IPS DF 4.7 (cell line): ENCODE measurements around the gene COG7.
"Not testable (repeated sequence)": the region's sequence is repeated elsewhere in the genome, so short reads cannot be mapped to it uniquely, and the experiment has no call there.

ENCODE experiments used
- DNase-seq: peaks from one replicate; pipeline ENCODE4 v3.0.0-alpha.2; 2013; ENCODE audit warnings: low spot score; ENCODE audit errors: extremely low read depth

COG7 gene

DNA sequence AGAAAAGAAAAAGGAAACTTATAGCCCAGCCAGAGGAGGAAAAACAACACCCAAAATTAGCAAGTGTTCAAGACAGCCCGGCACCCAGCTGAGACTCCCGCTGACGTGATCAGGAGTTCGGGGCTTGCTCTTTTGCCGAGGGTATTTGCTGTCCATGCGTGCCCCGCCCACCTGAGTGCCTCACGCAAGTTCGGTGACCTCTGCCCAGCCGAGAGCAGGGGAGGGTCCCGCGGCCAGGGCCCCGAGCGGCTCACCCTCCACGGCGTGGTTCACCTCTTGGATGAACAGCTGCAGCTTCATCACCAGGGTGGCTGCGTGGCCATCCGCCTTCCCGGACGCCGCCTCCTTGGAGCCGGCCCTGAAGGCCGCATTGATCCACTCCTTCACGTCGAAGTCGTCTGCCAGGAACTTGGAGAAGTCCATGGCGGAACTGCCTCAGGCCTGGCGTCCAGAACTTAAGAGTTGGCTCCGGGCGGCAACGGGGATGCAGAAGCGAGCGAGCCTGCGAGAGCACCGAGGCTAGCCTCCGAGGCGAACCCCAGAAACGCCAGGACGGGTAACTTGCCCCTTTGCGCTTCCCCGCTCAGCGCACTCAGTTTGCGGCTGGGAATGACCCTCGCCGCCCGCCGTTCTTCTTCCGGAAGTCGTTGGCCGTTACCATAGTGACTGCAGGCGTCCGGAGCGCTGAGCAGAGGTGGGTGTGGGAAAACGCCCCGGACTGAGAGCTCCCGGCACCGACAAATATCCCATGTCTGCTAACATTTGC is at the start of gene COG7:
Gene COG7 (minus strand): TSS at position 618 of the 766 bp plus-strand sequence. CDS start 195 bp downstream, at position 423.
- DNase-seq = no peak

- no peak for DNase-seq
Observed at GRCh38 chr16:23502466-23502865, 49.5 kb upstream of the COG7 start.

GRCh38 chr16:23501291-23501690 is 48.3 kb upstream of the COG7 start:
- DNase-seq = no peak

GRCh38 chr16:23500862-23501225 is 47.9 kb upstream of the COG7 start:
- no peak for DNase-seq

- no peak for DNase-seq
Observed at GRCh38 chr16:23500212-23500861, 47.3 kb upstream of the COG7 start.

- DNase-seq = no peak
Observed at GRCh38 chr16:23499801-23500200, 46.8 kb upstream of the COG7 start.

DNA sequence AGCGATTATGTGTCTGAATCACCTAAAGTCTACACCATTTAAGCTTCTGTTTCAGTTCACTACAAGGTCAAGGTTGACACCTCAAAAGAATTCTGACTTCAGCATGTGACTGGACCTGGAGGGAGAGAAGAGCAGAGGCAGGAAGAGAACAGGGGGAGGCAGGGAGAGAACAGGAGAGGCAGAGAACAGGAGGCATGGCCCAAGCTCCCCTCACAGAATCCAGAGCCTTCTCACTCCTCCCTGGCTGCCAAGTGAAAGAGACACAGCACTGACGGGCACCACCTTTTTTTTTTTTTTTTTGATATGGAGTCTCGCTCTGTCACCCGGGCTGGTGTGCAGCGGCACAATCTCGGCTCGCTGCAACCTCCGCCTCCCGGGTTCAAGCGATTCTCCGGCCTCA is 45.9 kb upstream of the COG7 start:
- DNase-seq = no peak

DNA sequence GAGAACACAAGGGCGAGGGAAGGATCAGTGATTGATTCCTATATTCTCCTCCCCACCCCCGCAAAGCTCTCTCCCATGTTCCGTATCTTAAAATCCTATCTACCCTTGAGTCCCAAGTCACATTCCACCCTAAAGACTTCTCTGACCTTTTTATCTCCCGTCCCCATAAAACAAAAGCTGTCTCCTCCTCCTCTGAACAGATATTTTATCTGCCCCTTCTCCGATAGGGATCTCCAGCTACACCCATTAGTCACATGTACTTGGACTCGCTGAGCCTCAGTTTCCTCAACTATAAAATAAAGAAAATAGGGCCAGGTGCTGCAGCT is 44.5 kb upstream of the COG7 start:
- no peak for DNase-seq

DNA sequence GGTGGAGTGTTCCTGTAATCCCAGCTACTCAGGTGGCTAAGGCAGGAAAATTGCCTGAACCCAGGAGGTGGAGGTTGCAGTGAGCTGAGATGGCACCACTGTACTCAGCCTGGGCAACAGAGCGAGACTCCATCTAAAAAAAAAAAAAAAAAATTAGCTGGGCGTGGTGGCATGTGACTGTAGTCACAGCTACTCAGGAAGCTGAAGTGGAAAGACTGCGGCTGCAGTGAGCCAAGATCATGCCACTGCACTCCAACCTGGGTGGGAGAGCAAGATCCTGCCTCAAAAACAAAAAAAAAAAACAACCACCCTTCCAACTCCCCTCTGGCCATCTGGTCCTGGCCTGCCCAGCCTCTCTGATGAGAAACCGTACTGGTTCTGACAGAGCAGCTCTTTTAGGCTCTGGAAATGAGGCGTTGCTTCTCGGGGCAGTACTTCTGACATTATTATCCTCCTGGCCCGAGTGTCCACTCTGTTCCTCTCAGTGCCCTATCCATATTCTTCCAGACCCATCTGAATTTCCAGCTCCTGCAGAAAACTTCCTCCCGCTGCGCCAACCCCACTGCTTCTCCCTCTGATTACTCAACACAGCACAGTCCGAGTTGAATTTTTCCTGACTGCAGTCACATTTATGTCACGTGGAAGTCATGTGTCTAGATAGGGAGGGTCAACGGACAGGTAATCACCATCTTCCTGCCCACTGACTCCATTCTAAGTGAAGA is 44.0 kb upstream of the COG7 start:
- no peak for DNase-seq

GRCh38 chr16:23495671-23496070 is 42.7 kb upstream of the COG7 start:
- no peak for DNase-seq

DNA sequence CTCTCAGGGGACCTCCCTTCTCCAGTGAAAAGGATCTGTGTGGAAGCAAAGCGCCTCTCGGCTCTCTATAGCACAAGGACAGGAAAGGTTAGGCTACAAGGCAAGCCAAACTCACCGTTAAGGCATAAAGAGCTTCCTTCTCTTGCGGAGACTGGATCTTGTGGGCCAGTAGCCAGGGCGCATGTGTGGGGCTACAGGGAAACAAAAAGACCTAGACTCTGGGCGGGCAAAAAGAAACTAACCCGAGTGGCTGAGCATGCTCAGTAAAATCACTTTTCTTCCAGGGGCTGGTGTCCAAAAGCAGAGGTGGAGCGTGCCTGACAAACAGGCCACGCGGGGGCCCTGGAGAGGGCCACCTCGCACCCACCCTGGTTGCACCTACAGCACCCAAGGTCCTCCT is 41.2 kb upstream of the COG7 start:
- DNase-seq = no peak

DNA sequence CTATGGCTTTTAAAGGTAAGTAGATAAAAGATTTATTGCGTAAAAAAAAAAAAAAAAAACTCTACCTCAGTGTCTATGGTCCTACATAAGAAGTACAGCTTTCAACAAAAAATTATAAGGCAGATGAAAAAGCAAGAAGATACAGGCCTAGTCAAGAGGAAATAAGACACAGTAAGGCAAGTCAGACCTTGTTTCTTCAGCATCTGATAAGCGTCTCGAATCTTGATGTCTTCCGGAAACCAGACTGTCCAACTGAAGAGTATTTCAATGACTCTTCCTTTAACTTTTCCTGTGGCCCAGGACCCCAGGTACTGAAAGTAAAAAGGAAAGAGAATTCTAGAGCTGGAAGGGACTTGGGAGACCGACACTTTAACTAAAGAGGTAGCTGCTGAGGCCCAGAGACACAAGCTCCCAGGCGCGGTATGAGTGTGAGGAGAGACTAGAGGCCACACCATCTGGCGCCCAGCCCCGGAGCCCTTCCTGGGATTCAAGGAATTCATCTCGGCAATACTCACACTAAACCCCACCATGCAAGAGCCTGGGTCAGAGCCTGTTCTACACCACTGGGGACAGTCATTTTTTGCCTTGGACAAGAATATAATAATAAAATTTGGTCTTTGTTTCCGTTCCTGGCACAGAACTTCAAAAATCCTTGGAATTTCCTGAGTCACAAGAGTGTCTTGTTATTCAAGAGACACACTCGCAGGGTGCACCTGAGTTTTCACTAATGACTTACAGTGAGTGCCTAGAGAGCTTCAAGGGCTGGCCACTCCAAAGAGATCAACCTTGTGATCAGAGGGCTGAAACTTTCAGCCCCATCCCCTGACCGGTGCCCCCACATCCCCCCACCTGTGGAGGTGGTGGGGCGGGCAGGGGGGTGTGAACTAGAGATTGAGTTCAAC is 38.8 kb upstream of the COG7 start:
- DNase-seq = no peak

GRCh38 chr16:23486480-23486879 is 33.5 kb upstream of the COG7 start:
- DNase-seq = no peak

DNA sequence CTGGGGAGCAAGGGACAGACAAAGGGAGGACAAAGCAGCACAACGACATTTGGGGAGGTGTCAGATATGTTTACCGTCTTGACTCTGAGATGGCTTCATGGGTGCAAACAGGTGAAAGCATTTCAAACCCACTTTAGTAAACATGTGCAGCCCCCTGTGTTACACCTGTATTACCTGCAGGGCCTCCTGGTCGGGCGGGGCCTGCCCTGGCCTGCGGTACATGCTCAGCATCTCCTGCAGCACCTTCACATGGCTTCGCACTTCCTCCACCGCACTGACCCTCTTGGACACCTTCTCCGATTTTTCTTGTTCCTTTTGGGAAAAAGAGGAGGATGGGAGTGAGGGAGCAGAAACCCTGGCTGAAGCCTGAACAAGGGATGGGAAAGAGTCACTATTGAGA is 32.9 kb upstream of the COG7 start:
- no peak for DNase-seq

DNA sequence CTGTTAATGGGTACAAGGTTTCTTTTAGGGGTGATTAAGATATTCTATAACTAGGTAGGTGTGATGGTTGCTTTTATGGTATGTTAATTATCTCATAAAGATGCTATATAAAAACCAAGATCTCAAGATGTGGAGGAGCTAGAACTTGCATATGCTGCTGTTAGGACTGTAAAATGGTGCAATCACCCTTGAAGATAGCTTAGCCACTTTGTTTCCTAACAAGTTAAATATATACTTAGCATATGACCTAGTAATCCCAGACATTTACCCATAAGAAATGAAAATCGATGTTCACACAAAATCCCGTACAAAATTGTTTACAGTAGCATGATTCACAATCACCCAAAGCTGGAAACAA is 32.2 kb upstream of the COG7 start:
- no peak for DNase-seq

DNA sequence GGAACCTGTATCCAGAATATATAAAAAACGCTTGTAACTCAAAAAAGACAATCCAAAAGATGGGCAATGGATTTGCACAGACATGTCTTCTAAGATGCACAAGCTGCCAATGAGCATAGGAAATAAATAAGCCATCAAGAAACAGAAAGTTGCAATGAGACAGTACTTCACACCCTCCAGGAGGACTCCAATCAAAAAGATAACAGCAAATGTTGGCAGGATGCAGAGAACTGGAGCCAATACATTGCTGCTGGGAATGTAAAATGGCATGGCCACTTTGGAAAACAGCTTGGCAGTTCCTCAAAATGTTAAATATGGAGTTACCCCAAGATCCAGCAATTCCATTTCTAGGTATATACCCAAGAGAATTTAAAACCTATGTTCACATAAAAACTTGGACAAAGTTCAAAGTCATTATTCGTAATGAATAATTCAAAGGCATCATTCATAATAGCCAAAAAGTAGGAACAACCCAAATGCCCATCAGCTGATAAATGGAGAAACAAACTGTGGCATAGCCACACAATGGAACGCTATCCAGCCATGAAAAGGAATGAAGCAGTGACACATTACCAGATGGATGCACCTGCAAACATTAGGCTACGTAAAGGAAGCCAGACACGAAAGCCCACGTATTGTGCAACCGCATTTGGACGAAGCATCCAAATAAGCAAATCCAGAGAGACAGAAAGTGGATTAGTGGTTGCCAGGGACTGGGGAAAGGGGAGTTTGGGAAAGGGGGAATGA is 31.7 kb upstream of the COG7 start:
- DNase-seq = no peak

GRCh38 chr16:23483492-23483891 is 30.5 kb upstream of the COG7 start:
- DNase-seq = not testable (repeated sequence)

GRCh38 chr16:23482778-23483177 is 29.8 kb upstream of the COG7 start:
- DNase-seq = no peak

DNA sequence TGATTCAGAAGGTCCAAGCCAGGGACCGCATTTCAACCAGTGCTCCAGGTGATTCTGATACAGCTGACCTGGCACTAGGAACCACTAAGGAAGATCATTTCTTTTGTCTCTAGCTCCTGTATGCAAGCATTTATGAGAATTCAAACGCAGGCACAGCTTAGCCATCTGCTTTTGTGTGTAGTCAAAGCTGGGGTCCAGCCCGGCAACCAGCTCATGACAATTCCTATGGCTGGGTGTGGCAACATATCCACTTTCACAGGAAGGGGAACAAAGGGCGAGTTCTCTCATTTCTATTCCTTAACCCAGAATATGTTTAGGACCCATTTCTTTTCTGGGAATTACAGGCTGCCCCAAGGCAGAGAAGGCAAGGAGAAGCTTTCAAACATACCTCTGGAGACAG is 27.3 kb upstream of the COG7 start:
- DNase-seq = no peak

DNA sequence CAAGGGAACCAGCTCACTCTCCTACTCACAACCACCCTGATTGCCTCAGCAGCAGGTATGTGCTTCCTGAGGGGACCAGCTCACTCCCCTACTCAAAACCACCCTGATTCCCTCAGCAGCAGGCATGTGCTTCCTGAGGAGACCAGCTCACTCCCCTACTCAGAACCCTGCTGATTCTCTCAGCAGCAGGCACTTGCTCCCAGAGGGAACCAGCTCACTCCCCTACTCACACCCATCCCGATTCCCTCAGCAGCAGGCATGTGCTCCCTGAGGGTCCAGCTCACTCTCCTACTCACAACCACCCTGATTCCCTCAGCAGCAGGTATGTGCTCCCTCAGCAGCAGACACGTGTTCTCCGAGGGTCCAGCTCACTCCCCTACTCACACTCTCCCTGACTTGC is 26.1 kb upstream of the COG7 start:
- no peak for DNase-seq

GRCh38 chr16:23478566-23478965 is 25.6 kb upstream of the COG7 start:
- no peak for DNase-seq
